NCI-H2029 (cell line): Measurements from ENCODE around the gene DOCK1.
A peak's percentile ranks its signal among the peaks of the same experiment; 100 is the strongest.

Source experiments
- DNase-seq: peaks from one replicate; lab custom pipeline; 2025; lab: John Stamatoyannopoulos, UW

The DOCK1 gene

DNA sequence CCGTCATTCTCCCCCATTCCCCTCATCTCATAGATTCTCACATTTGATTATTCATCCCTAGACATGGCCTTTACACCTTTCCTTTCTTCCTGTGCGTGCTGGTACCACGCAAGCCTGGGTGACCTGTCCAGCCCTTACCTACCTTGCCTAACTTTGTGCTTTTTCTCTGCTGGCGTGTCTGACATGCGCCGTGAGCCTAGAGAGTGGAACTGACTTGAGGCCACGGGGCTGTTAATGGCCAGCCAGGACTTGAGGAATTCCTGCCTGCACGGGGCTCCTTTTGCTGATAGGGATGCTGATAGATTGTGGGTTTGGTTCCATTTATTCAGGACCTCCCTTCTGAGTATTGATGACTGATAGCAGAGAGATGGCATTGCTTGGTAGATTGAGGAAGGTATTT is 134.2 kb downstream of the DOCK1 start:
- no peak for DNase-seq

- no peak for DNase-seq
Measured at GRCh38 chr10:127040756-127041155, 135.5 kb downstream of the DOCK1 start.

GRCh38 chr10:127041552-127041951 is 136.3 kb downstream of the DOCK1 start:
- no peak for DNase-seq

GRCh38 chr10:127043301-127043700 is 138.1 kb downstream of the DOCK1 start:
- DNase-seq: no peak

DNA sequence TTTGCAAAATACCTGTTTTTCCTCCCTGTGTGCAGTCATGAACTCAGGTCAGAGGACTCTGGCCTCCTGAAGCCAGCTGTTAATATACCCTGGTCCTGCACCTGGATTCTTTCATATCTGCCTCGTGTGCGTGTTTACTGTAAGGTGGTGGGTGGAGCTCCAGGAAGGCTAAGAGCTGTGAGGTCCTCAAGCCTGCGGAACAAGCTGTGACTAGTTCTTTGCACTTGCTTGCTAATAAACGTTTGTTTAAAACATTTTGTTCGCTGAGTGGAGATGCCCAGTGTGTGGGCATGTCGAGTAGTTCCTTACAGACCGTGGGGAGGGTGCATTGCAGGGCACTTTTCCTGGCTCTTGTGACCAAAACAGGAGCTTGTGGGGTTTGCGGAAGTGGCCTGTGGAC is 139.0 kb downstream of the DOCK1 start:
- no peak for DNase-seq

GRCh38 chr10:127046975-127047877 is 142.0 kb downstream of the DOCK1 start:
- DNase-seq: no peak

GRCh38 chr10:127047878-127048238 is 142.6 kb downstream of the DOCK1 start:
- DNase-seq: no peak

DNA sequence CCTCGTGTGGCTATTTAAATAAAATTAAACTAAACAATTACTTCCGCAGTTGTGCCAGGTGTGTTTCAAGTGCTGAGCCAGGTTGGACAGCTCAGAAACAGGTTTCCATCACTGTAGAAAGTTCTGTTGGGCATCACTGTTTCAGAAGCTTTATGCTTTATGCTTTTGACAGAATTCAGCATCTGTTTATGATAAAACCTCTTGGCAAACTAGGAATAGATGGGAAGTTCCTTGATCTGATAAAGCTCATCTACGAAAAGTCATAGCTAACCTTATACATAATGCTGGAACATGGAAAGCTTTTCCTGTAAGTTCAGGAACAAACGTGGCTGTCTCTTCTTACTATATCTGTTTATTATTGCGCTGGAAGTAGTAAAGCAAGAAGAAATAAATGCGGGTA is 143.4 kb downstream of the DOCK1 start:
- peak; percentile 7 for DNase-seq

GRCh38 chr10:127052001-127052400 is 146.8 kb downstream of the DOCK1 start:
- DNase-seq: no peak

GRCh38 chr10:127055263-127055662 is 150.0 kb downstream of the DOCK1 start:
- DNase-seq: no peak

DNA sequence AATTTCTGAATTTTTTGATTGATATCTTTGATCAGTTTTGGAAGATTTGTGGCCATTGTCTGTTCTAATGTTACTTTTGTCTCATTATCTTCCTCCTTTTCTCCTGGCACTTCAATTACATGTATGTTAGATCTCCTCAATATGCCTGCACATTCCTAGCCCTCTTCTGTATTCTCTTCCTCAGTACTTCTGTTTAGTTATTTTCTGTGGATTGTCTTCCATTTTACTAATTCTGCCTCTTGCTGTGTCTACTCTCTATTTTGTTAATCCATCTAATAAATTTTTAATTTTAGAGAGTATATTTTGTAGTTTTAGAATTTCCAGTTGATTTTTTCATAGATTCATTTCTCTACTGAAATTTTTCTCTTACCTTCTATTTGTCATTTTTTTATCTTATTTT is 154.1 kb downstream of the DOCK1 start:
- DNase-seq: no peak

- no peak for DNase-seq
Measured at GRCh38 chr10:127063762-127064161, 158.5 kb downstream of the DOCK1 start.

GRCh38 chr10:127064474-127064873 is 159.2 kb downstream of the DOCK1 start:
- DNase-seq: no peak

- no peak for DNase-seq
Measured at GRCh38 chr10:127067542-127068194, 162.4 kb downstream of the DOCK1 start.

- DNase-seq: no peak
Measured at GRCh38 chr10:127068485-127068884, 163.3 kb downstream of the DOCK1 start.

DNA sequence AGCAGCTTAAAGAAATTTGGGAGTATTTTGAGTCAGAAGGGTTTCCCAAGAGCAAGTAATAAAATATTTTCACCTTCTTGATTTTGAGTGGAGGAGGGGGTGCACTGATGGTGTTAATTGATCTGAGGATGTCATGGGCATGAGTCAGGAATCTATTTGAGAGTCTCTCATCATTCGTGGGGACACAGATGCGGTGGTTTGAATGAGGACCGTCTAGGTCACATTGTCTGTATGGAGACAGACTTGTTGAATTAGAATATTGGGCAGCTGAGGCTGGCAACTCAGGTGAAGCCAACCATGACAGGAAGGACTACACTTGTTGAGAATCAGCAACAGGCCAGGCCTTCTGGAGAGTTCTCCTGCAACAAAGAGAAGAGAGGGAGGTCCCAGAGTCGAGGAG is 164.2 kb downstream of the DOCK1 start:
- DNase-seq: no peak

- DNase-seq: no peak
Measured at GRCh38 chr10:127071126-127071525, 165.9 kb downstream of the DOCK1 start.

GRCh38 chr10:127073666-127074065 is 168.4 kb downstream of the DOCK1 start:
- DNase-seq: no peak

- no peak for DNase-seq
Measured at GRCh38 chr10:127079392-127079791, 174.2 kb downstream of the DOCK1 start.

GRCh38 chr10:127080317-127080716 is 175.1 kb downstream of the DOCK1 start:
- DNase-seq: no peak

GRCh38 chr10:127081851-127082345 is 176.7 kb downstream of the DOCK1 start:
- no peak for DNase-seq

- no peak for DNase-seq
Measured at GRCh38 chr10:127082651-127083050, 177.4 kb downstream of the DOCK1 start.

DNA sequence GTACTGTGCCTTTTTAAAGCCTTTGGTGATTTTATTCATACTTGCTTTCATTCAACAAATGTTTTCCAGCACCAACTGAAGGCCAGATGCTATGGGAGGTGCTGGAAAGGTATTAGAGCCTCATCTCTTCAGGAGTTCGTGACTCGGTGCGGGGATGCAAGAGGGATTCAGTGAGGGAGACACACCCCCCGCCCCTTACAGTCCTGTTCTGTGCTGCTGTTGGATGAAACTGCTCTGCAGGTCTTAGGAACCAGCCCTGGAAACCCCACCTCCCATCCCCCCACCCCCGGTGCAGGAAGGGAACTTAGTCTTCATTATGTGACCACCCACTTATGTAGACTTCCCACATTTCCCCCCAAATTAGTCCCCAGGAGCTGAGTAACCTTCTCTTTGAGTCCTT is 180.7 kb downstream of the DOCK1 start:
- no peak for DNase-seq
